HepG2 (cell line): ENCODE data around the gene H3-3A. TPM values are rescaled to one million over a fixed set of nuclear protein-coding genes. Genes with fewer than 3 reads are reported as not detected.

Experiments used
- CREB1 ChIP-seq, 2 experiments: fragments of 450-650 bp in 1 of 2; IDR thresholded peaks; 2 replicates each; pipeline ENCODE4 v1.6.1; 2016 to 2017; ENCODE audit warnings: control low read depth in 1 of 2, mild to moderate bottlenecking in 1 of 2, missing compliant biosample characterization in 1 of 2, missing genetic modification characterization in 1 of 2
- ELF4 ChIP-seq: sonication (generic); formaldehyde crosslinking; IDR thresholded peaks from 2 replicates; pipeline ENCODE4 v1.5.0; 2020; ENCODE audit warnings: missing genetic modification reagents, mild to moderate bottlenecking, moderate library complexity, borderline replicate concordance
- ESRRA ChIP-seq: sonication (generic); formaldehyde crosslinking; IDR thresholded peaks from 2 replicates; pipeline ENCODE4 v1.5.1; 2020; ENCODE audit warnings: mild to moderate bottlenecking, low read depth, missing genetic modification reagents
- GZF1 ChIP-seq: sonication (generic); formaldehyde crosslinking; IDR thresholded peaks from 2 replicates; pipeline ENCODE4 v1.5.1; 2020; ENCODE audit warnings: mild to moderate bottlenecking, missing genetic modification reagents
- HINFP ChIP-seq: sonication (generic); formaldehyde crosslinking; IDR thresholded peaks from 2 replicates; pipeline ENCODE4 v1.4.0; 2020; ENCODE audit warnings: low read depth, mild to moderate bottlenecking, missing genetic modification reagents
- HMG20B ChIP-seq: conservative IDR thresholded peaks from 2 replicates; pipeline ENCODE4 v1.6.1; 2016; ENCODE audit warnings: missing genetic modification reagents, missing compliant biosample characterization
- NBN ChIP-seq: fragments of 450-650 bp; conservative IDR thresholded peaks from 2 replicates; pipeline ENCODE4 v1.6.1; 2017
- NKX3-1 ChIP-seq: sonication (generic); formaldehyde crosslinking; IDR thresholded peaks from 2 replicates; pipeline ENCODE4 v1.5.0; 2020; ENCODE audit warnings: missing genetic modification reagents
- NR3C1 ChIP-seq: sonication (generic); formaldehyde crosslinking; IDR thresholded peaks from 2 replicates; pipeline ENCODE4 v1.4.0; 2020; ENCODE audit warnings: missing genetic modification reagents
- RBAK ChIP-seq: sonication (generic); formaldehyde crosslinking; IDR thresholded peaks from 2 replicates; pipeline ENCODE4 v1.5.1; 2020; ENCODE audit warnings: mild to moderate bottlenecking, missing genetic modification reagents
- RELA ChIP-seq: sonication (generic); formaldehyde crosslinking; IDR thresholded peaks from 2 replicates; pipeline ENCODE4 v1.4.0; 2020; ENCODE audit warnings: missing genetic modification reagents
- SP5 ChIP-seq: IDR thresholded peaks from 2 replicates; pipeline ENCODE4 v1.6.1; 2016; ENCODE audit warnings: low read depth, borderline replicate concordance
- SSRP1 ChIP-seq: IDR thresholded peaks from 2 replicates; pipeline ENCODE4 v1.6.1; 2016; ENCODE audit warnings: control low read depth
- TEAD3 ChIP-seq: optimal IDR thresholded peaks from 2 replicates; pipeline ENCODE3; 2016; ENCODE audit warnings: borderline replicate concordance
- ZBTB21 ChIP-seq: sonication (generic); formaldehyde crosslinking; IDR thresholded peaks from 2 replicates; pipeline ENCODE4 v1.4.0; 2020; ENCODE audit warnings: missing genetic modification reagents
- ZBTB8A ChIP-seq: sonication (generic); formaldehyde crosslinking; IDR thresholded peaks from 2 replicates; pipeline ENCODE4 v1.4.0; 2020; ENCODE audit warnings: mild to moderate bottlenecking, low read depth, missing genetic modification reagents, borderline replicate concordance
- ZFP62 ChIP-seq: sonication (generic); formaldehyde crosslinking; IDR thresholded peaks from 2 replicates; pipeline ENCODE4 v1.4.0; 2020; ENCODE audit warnings: missing genetic modification reagents
- ZFY ChIP-seq: sonication (generic); formaldehyde crosslinking; IDR thresholded peaks from 2 replicates; pipeline ENCODE4 v1.4.0; 2020; ENCODE audit warnings: missing genetic modification reagents
- ZNF24 ChIP-seq: fragments of 450-650 bp; IDR thresholded peaks from 2 replicates; pipeline ENCODE4 v1.6.1; 2017; ENCODE audit warnings: antibody characterized with exemption, mild to moderate bottlenecking
- ZNF501 ChIP-seq: sonication (generic); formaldehyde crosslinking; IDR thresholded peaks from 2 replicates; pipeline ENCODE4 v1.5.1; 2020; ENCODE audit warnings: mild to moderate bottlenecking, moderate library complexity, missing genetic modification reagents
- ZNF710 ChIP-seq: sonication (generic); formaldehyde crosslinking; IDR thresholded peaks from 2 replicates; pipeline ENCODE4 v1.5.0; 2020; ENCODE audit warnings: mild to moderate bottlenecking, missing genetic modification reagents, borderline replicate concordance
- polyA plus RNA-seq, 8 experiments: library from polyadenylated mRNA; depleted of rRNA in 3 of 8; stranded (reverse) in 7 of 8; unstranded in 1 of 8; fragments of >200 nt; fragmentation: Illumina TruSeq in 4 of 8; extraction: Trizol in 4 of 8; gene quantifications; 2 replicates each; pipeline versions ENCODE4 v1.2.1 to v1.2.3, GENCODE V29; 2011 to 2016; ENCODE audit warnings: low read depth in 4 of 8, missing spikeins in 1 of 8, mixed read lengths in 1 of 8; ENCODE audit not compliant: insufficient read depth in 1 of 8
- total RNA-seq, 5 experiments: library from RNA; depleted of rRNA; stranded (reverse); fragments of >200 nt; fragmentation: Illumina TruSeq; extraction: Trizol; gene quantifications; 2 replicates each; pipeline ENCODE4 v1.2.3, GENCODE V29; 2016; ENCODE audit warnings: low read depth in 1 of 5
- TF ChIP-seq, protein P1 (sequence below): sonication (generic); formaldehyde crosslinking; IDR thresholded peaks from 2 replicates; pipeline ENCODE4 v1.4.0; 2020; ENCODE audit warnings: missing genetic modification reagents
- TF ChIP-seq, protein P2 (sequence below): sonication (generic); formaldehyde crosslinking; IDR thresholded peaks from 2 replicates; pipeline ENCODE4 v1.5.1; 2020; ENCODE audit warnings: mild to moderate bottlenecking, missing genetic modification reagents, moderate library complexity

The H3-3A gene
- total and polyA plus RNA-seq, 2 of the 13 experiments (the other 11 are each of a cell fraction or from before 2014, with no cell fraction given) = 221 to 320 TPM

DNA sequence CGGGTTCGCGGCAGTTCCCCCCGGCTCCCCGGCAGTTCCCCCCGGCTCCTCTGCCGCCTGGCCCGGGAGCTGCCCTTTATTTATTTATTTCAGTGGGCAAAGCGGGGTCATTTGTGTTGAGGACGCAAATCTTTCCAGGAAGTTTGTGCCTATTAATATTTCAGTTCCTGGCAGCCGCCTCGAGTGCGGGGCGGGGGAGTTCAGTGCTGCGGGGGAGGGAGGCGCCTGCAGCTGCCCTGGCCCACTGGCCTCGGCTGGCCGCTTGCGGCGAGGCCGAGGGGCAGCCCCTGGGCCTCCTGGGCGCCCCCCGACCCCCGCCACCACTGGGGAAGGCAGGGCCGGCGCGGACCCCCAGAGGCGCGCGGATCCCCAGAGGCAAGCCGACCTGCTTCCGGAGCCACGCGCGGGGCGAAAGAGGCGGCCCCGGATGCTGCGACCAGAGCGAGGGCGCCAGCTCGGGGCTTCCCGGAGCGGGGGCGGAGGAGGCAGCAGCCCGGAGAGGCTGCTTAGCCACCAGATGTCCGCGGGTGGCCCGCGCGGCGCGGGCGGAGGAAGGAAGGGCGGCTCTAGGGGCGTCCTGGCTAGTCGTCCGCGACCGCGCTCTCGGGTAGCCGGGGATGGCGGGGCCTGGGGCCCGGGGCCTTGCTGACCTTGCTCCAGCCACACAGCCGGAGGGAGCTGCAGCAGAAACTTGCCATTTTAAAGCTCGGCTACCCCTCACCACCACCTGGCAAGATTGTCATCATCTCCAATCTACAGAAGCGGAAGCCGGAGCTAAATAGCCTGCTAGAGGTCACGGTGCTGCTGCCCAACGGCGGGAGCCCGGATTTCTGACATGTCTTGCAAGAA lies 48.0 kb downstream of the H3-3A start (continued):
- TF ChIP-seq HINFP (CRISPR knock-in tag) = no peak
- peak; percentile 69; the same call in 1 of the 2 replicates for TF ChIP-seq ZFY
- no peak for TF ChIP-seq GZF1 (CRISPR knock-in tag)
- TF ChIP-seq SP5 (CRISPR knock-in tag) = no peak
- no peak for TF ChIP-seq RBAK (CRISPR knock-in tag)
- no peak for TF ChIP-seq ELF4 (CRISPR knock-in tag)
- no peak for TF ChIP-seq CREB1 (IDR thresholded peaks at IDR 0.05)
- no peak for TF ChIP-seq CREB1 (CRISPR knock-in tag; IDR thresholded peaks at IDR 0.05)
- no peak for TF ChIP-seq ZNF24
- no peak for TF ChIP-seq RELA (CRISPR knock-in tag)
- TF ChIP-seq TEAD3 (CRISPR knock-in tag) = no peak
- TF ChIP-seq ZNF710 = peak; percentile 46; the same call in 1 of the 2 replicates
- TF ChIP-seq, protein P1, sequence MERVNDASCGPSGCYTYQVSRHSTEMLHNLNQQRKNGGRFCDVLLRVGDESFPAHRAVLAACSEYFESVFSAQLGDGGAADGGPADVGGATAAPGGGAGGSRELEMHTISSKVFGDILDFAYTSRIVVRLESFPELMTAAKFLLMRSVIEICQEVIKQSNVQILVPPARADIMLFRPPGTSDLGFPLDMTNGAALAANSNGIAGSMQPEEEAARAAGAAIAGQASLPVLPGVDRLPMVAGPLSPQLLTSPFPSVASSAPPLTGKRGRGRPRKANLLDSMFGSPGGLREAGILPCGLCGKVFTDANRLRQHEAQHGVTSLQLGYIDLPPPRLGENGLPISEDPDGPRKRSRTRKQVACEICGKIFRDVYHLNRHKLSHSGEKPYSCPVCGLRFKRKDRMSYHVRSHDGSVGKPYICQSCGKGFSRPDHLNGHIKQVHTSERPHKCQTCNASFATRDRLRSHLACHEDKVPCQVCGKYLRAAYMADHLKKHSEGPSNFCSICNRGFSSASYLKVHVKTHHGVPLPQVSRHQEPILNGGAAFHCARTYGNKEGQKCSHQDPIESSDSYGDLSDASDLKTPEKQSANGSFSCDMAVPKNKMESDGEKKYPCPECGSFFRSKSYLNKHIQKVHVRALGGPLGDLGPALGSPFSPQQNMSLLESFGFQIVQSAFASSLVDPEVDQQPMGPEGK (CRISPR knock-in tag) = no peak
- TF ChIP-seq HMG20B (CRISPR knock-in tag) = no peak
- TF ChIP-seq ZFP62 = no peak
- TF ChIP-seq NBN = no peak
- TF ChIP-seq, protein P2, sequence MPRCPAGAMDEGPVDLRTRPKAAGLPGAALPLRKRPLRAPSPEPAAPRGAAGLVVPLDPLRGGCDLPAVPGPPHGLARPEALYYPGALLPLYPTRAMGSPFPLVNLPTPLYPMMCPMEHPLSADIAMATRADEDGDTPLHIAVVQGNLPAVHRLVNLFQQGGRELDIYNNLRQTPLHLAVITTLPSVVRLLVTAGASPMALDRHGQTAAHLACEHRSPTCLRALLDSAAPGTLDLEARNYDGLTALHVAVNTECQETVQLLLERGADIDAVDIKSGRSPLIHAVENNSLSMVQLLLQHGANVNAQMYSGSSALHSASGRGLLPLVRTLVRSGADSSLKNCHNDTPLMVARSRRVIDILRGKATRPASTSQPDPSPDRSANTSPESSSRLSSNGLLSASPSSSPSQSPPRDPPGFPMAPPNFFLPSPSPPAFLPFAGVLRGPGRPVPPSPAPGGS (CRISPR knock-in tag) = no peak
- TF ChIP-seq ZBTB21 = no peak
- TF ChIP-seq NR3C1 (CRISPR knock-in tag) = no peak
- TF ChIP-seq NKX3-1 (CRISPR knock-in tag) = no peak
- TF ChIP-seq SSRP1 = no peak
- TF ChIP-seq ESRRA = no peak
- TF ChIP-seq ZNF501 (CRISPR knock-in tag) = peak; percentile 11; the same call in 1 of the 2 replicates
- TF ChIP-seq ZBTB8A = no peak
